8988T (cell line): ENCODE data around the gene CACNA1F.

Experiments
- DNase-seq: peaks from one replicate; pipeline ENCODE4 v3.0.0; 2011

CACNA1F gene

GRCh38 chrX:49172280-49172780, 60.8 kb downstream of the CACNA1F start:
- peak; percentile 37 for DNase-seq

- DNase-seq = peak; percentile 73
These were observed 61.3 kb downstream of the CACNA1F start, which contains the start of gene PLP2 for GRCh38 chrX:49171752-49172279. Gene PLP2, plus strand, starts transcription at chrX:49171898. Its CDS starts 103 bp downstream, at chrX:49172001.

- DNase-seq = no peak
These were observed 65.4 kb downstream of the CACNA1F start for GRCh38 chrX:49167740-49168108.

GRCh38 chrX:49166914-49167739, 66.0 kb downstream of the CACNA1F start:
- no peak for DNase-seq

GRCh38 chrX:49165901-49166881, 66.9 kb downstream of the CACNA1F start:
- DNase-seq = peak; percentile 85

GRCh38 chrX:49164589-49165360, 68.4 kb downstream of the CACNA1F start:
- DNase-seq = no peak

GRCh38 chrX:49163555-49164419, 69.4 kb downstream of the CACNA1F start:
- DNase-seq = no peak

- no peak for DNase-seq
These were observed 70.5 kb downstream of the CACNA1F start, which contains the start of gene MAGIX for GRCh38 chrX:49162620-49163019. Gene MAGIX, plus strand, starts transcription at chrX:49162758. Its CDS starts 132 bp downstream, at chrX:49162890.

GRCh38 chrX:49161632-49162031, 71.5 kb downstream of the CACNA1F start:
- DNase-seq = no peak

GRCh38 chrX:49160908-49161307, 72.2 kb downstream of the CACNA1F start:
- DNase-seq = no peak

- no peak for DNase-seq
These were observed 75.9 kb downstream of the CACNA1F start for GRCh38 chrX:49157194-49157593.

GRCh38 chrX:49155900-49156837, 77.0 kb downstream of the CACNA1F start:
- peak; percentile 66 for DNase-seq

GRCh38 chrX:49155243-49155899, 77.8 kb downstream of the CACNA1F start:
- no peak for DNase-seq
